HT-29 (cell line): Measurements from ENCODE around the gene AAGAB. TPM values are rescaled to one million over a fixed set of nuclear protein-coding genes. Genes with fewer than 3 reads are reported as not detected.
"Not testable (repeated sequence)": the region's sequence is repeated elsewhere in the genome, so short reads cannot be mapped to it uniquely, and the experiment has no call there.

Source experiments
- DNase-seq: peaks from one replicate; pipeline ENCODE4 v3.0.0-alpha.2; 2015; ENCODE audit warnings: low spot score
- total RNA-seq: library from RNA; depleted of rRNA; stranded (reverse); fragments of >200 nt; shearing (Covaris generic); gene quantifications from 2 replicates; pipeline ENCODE4 v1.2.3, GENCODE V29; 2014

AAGAB gene
- total RNA-seq, 1 experiment from 2014 or later, result 43.8 TPM

DNA sequence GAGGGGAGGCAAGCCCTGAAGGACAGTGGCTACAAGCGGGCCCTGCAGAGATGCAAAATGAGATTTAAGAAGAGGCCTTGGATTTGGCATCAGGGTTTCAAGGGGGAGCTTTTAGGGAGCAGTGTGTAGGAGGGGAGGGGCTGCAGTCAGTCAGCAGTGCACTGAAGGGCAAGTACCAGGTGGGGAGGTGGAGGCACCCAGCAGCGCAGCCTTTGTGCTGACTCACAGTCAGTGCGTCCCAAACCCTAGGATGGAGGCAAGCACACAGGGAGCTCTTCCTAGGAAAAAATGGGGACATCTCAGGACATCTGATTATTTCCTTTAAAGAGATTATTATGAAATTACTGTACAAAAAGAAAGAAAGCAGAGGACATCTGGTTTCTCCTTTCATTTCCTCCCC lies 80.0 kb downstream of the AAGAB start:
- DNase-seq, result no peak

GRCh38 chr15:67173786-67174185 lies 80.7 kb downstream of the AAGAB start:
- DNase-seq, result no peak

- no peak for DNase-seq
Observed at GRCh38 chr15:67173005-67173404, 81.5 kb downstream of the AAGAB start.

- DNase-seq, result no peak
Observed at GRCh38 chr15:67172172-67172571, 82.3 kb downstream of the AAGAB start.

- no peak for DNase-seq
Observed at GRCh38 chr15:67171471-67171870, 83.0 kb downstream of the AAGAB start.

- no peak for DNase-seq
Observed at GRCh38 chr15:67170143-67170925, 84.1 kb downstream of the AAGAB start.

DNA sequence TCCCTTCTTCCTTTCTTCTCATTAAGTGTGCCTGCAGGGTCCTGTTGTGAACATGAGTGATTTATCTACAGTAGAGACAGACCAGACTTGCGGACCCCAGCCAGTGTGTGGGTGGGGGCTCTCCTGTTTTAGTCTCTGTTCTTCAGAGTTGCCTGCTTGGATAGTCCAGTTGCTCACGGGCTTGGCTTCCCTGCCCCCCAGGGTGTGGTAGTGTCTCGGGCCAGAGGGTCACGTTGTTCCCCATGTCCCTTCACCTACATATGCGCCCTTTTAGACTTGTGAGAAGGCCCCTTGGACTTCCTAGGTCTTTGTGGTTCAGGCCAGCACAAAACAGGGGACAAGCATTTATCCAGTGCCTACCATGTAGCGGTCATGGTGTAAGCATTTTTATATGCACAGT lies 85.8 kb downstream of the AAGAB start:
- DNase-seq, result no peak

DNA sequence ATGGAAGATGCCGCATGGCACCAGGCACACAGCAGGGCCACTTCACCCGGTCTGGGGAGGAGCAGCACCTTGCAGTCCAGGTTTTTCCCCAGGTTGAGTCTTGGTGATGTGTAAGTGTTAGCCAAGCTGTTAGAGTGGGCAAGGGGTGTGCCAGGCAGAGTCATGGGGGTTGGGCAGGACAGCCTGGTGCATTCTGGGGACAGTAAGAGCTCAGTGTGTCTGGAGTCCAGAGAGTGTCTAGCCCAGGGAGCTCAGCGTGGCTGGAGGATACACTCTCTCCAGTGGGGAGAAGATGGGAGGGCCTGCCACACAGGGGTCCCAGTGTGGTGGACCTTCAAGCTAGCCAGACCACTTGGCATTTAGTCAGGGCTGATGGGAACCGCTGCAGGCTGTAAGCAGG lies 87.4 kb downstream of the AAGAB start:
- no peak for DNase-seq

DNA sequence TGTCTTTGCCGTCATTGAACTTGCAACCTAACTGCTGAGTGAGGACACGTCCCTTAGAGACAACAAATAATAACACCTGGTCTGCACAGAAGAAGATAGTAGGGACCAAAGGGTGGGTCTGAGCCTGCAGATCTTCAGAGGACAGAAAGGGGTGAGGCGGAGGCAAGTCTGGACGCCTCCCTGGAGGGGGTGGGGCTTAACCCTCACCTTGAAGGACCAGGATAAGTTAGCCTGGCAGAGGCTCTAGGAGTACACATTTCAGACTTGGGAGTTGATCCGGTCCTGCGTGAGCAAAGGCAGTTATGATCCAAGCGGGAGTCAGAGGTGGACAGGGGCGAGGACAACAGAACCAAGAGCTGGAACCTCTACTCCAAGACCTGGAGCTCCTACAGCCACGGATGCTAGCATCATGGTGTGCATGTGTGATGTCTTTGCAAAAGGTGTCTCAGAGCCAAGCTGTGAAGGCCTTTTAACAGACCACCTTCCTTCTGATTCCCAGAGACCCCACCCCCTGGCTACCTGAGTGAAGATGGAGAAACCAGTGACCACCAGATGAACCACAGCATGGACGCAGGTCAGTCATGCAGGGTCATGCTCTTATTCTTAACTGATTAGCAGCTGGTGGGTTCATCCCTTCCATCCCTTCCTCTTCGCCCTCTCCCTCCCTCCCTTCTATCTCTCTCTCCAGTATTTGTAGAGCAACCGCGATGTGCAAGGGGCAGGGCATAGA lies 88.0 kb downstream of the AAGAB start:
- no peak for DNase-seq

GRCh38 chr15:67165254-67166253 lies 88.9 kb downstream of the AAGAB start:
- no peak for DNase-seq

GRCh38 chr15:67164811-67165253 lies 89.6 kb downstream of the AAGAB start:
- no peak for DNase-seq

DNA sequence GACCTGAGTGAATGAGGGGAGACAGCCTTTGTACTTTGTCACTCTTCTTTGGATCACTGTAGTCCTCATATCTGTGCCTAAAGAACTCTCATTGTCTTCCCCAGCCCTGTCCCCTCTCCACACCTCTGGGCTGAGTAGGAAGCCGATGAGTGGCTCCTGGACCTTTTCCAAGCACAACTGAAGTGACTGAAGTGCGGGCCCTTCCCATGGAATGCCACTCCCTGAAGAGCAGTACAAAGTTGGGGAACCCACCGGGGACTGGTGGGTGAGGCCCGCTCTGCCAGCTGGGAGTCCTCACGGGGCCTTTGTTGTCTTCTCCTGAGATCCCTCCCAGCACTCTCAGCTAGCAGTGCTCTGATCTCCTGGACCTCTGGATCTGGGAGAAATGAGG lies 90.1 kb downstream of the AAGAB start:
- no peak for DNase-seq

- DNase-seq, result no peak
Observed at GRCh38 chr15:67163180-67163579, 91.3 kb downstream of the AAGAB start.

- DNase-seq, result no peak
Observed at GRCh38 chr15:67161881-67162280, 92.6 kb downstream of the AAGAB start.

DNA sequence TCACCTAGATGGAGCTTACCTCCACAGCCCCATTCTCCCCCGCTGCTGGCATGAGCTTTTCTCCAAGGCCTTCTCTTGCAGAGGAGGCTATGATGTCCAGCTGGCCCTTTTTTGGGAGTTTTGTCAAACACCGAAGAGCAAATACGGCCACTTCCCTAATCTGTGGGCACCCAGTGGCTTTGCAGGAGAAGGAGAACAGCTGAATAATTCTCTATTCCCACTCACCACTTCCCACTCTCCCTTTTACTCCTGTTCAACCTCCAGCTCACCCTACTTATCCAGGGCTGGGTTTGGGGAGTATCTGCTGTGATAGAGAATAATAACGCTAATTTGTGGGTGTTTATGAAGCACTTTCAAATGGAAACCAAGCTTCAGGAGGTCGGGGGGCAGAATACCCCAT lies 93.0 kb downstream of the AAGAB start:
- no peak for DNase-seq

GRCh38 chr15:67158367-67158766 lies 96.1 kb downstream of the AAGAB start:
- DNase-seq, result no peak

- no peak for DNase-seq
Observed at GRCh38 chr15:67157521-67158252, 96.8 kb downstream of the AAGAB start.

- DNase-seq, result no peak
Observed at GRCh38 chr15:67156834-67157233, 97.6 kb downstream of the AAGAB start.

DNA sequence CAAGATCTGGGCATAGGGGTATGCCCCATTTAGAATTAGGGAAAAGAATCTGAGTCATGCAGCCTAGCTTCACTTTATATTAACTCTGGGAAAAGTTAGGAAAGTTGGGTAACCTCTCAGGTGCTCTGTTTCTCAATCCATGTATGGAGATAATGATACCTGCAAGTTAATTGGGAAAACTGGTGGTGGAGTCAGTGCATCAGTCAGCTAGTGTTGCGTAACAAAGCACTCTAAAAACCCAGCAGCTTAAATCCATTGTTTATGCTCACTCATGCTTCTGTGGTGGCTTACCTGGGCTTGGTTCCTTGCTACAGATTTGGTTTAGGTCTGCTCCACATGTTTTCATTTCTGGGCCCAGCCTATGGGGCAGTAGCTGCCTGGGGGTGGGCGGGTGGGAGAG lies 98.0 kb downstream of the AAGAB start:
- no peak for DNase-seq

- DNase-seq, result no peak
Observed at GRCh38 chr15:67154249-67154648, 100.2 kb downstream of the AAGAB start.

- not testable (repeated sequence) for DNase-seq
Observed at GRCh38 chr15:67153044-67153443, 101.4 kb downstream of the AAGAB start.
